ENCODE measurements around the gene AIFM1. TPM values are rescaled to one million over a fixed set of nuclear protein-coding genes. Genes with fewer than 3 reads are reported as not detected.

The AIFM1 gene
- total RNA-seq, 6 donors from 2014 or later = 14.1 to 29.5 (median 21.9) TPM

- DNase-seq (no peak), ATAC-seq (ENCODE audit: low FRiP score in 2 of 2) (no peak)
- H3K9me3 ChIP-seq = no peaks in the 10 kb centered on the region
- WGBS, 2 donors = 96 to 97% methylated on average over 2 of the region's 2 CpGs
- TF ChIP-seq POLR2A (IDR thresholded peaks at IDR 0.05) = no peak
- TF ChIP-seq POLR2AphosphoS5 (IDR thresholded peaks at IDR 0.05) = no peak
- TF ChIP-seq EP300 (IDR thresholded peaks at IDR 0.05) = no peak
- no peak for TF ChIP-seq CTCF (IDR thresholded peaks at IDR 0.05)
- H3K27ac ChIP-seq = no peak overlapping the region
- H3K4me1 ChIP-seq = no peaks in the 10 kb centered on the region
- no peaks in the 10 kb centered on the region for H3K27me3 ChIP-seq
- H3K36me3 ChIP-seq = peaks cover 0 to 2% (median 0%) of the 10 kb centered on the region in 4 donors
- no peak overlapping the region for H3K4me3 ChIP-seq
These were observed 7.3 kb downstream of the AIFM1 start for GRCh38 chrX:130158311-130158710.

GRCh38 chrX:130155564-130155963 is 10.1 kb downstream of the AIFM1 start:
- DNase-seq (no peak), ATAC-seq (ENCODE audit: low FRiP score in 2 of 2) (no peak)
- H3K4me1 ChIP-seq = no peaks in the 10 kb centered on the region
- 81 to 100% methylated on average over 2 of the region's 2 CpGs for WGBS, 2 donors
- no peaks in the 10 kb centered on the region for H3K27me3 ChIP-seq
- no peak overlapping the region for H3K27ac ChIP-seq
- no peak for TF ChIP-seq POLR2A (IDR thresholded peaks at IDR 0.05)
- TF ChIP-seq EP300 (IDR thresholded peaks at IDR 0.05) = no peak
- TF ChIP-seq CTCF (IDR thresholded peaks at IDR 0.05) = no peak
- TF ChIP-seq POLR2AphosphoS5 (IDR thresholded peaks at IDR 0.05) = no peak
- no peaks in the 10 kb centered on the region for H3K9me3 ChIP-seq
- H3K36me3 ChIP-seq = peaks cover 0 to 2% (median 0%) of the 10 kb centered on the region in 4 donors
- no peak overlapping the region for H3K4me3 ChIP-seq

GRCh38 chrX:130147631-130148030 is 18.0 kb downstream of the AIFM1 start:
- Histone ChIP-seq H3K9me3 (no peaks in the 10 kb centered on the region), H3K36me3 (peaks cover 0 to 36% (median 0%) of the 10 kb centered on the region in 4 donors), H3K4me1 (no peaks in the 10 kb centered on the region), H3K27ac (no peak overlapping the region), H3K27me3 (no peaks in the 10 kb centered on the region), H3K4me3 (no peak overlapping the region)
- DNase-seq (no peak), ATAC-seq (ENCODE audit: low FRiP score in 2 of 2) (no peak)
- WGBS, 2 donors = 68 to 94% methylated on average over 3 to 5 of the region's 5 CpGs
- no peak for TF ChIP-seq CTCF (IDR thresholded peaks at IDR 0.05)

- DNase-seq (no peak), ATAC-seq (ENCODE audit: low FRiP score in 2 of 2) (no peak)
- Histone ChIP-seq H3K36me3 (peaks cover 0 to 37% (median 0%) of the 10 kb centered on the region in 4 donors), H3K27ac (no peak overlapping the region), H3K27me3 (no peaks in the 10 kb centered on the region), H3K4me1 (no peaks in the 10 kb centered on the region), H3K4me3 (no peak overlapping the region), H3K9me3 (no peaks in the 10 kb centered on the region)
- no peak for TF ChIP-seq POLR2AphosphoS5 (IDR thresholded peaks at IDR 0.05)
- TF ChIP-seq CTCF (IDR thresholded peaks at IDR 0.05) = no peak
- no peak for TF ChIP-seq EP300 (IDR thresholded peaks at IDR 0.05)
- TF ChIP-seq POLR2A (IDR thresholded peaks at IDR 0.05) = no peak
- whole genome bisulfite sequencing, 2 donors = 85 to 96% methylated on average over 4 of the region's 4 CpGs
These were observed 20.5 kb downstream of the AIFM1 start for GRCh38 chrX:130145123-130145522.

GRCh38 chrX:130144509-130144908 is 21.1 kb downstream of the AIFM1 start:
- ATAC-seq (ENCODE audit: low FRiP score in 2 of 2) (no peak), DNase-seq (no peak)
- Histone ChIP-seq H3K4me1 (no peaks in the 10 kb centered on the region), H3K36me3 (peaks cover 0 to 39% (median 0%) of the 10 kb centered on the region in 4 donors), H3K4me3 (no peak overlapping the region), H3K27me3 (no peaks in the 10 kb centered on the region), H3K9me3 (no peaks in the 10 kb centered on the region), H3K27ac (no peak overlapping the region)
- TF ChIP-seq CTCF (IDR thresholded peaks at IDR 0.05) = no peak
- no peak for TF ChIP-seq POLR2A (IDR thresholded peaks at IDR 0.05)
- no peak for TF ChIP-seq POLR2AphosphoS5 (IDR thresholded peaks at IDR 0.05)
- no peak for TF ChIP-seq EP300 (IDR thresholded peaks at IDR 0.05)
- WGBS, 2 donors = 66% methylated on average over 3 of the region's 3 CpGs

All from upper lobe of left lung (tissue), 6 donors.